Activated CD8-positive, alpha-beta T cell treated with anti-CD3 and anti-CD28 coated beads for 36 hours (primary cell): ENCODE data around the gene FHAD1. TPM values are rescaled to one million over a fixed set of nuclear protein-coding genes. Genes with fewer than 3 reads are reported as not detected.

Experiments
- ATAC-seq: fragments of 200-7000 bp; cut with Tn5 transposase; one replicate; pipeline ENCODE4 v1.10.0; 2021; ENCODE audit warnings: mild to moderate bottlenecking, moderate library complexity
- CTCF ChIA-PET: fragments of 350-600 bp; sonication (Branson Sonifier 250); formaldehyde crosslinking; loops from one replicate; lab custom pipeline; 2021; ENCODE audit warnings: antibody characterized with exemption; lab: Charles Lee
- POLR2A ChIA-PET: fragments of 350-600 bp; sonication (Branson Sonifier 250); formaldehyde crosslinking; loops from one replicate; lab custom pipeline; 2021; ENCODE audit warnings: antibody characterized with exemption; lab: Charles Lee
- DNase-seq: peaks from one replicate; pipeline ENCODE4 v3.0.0-alpha.2; 2020
- H3K27ac Mint-ChIP-seq: one replicate; pipeline ENCODE4 v1.8.0; 2021; ENCODE audit warnings: mild to moderate bottlenecking, mixed read lengths
- H3K27me3 Mint-ChIP-seq: one replicate; pipeline ENCODE4 v1.8.0; 2021; ENCODE audit warnings: mixed read lengths
- H3K36me3 Mint-ChIP-seq: one replicate; pipeline ENCODE4 v1.8.0; 2021; ENCODE audit warnings: low read depth, mixed read lengths
- H3K4me1 Mint-ChIP-seq: one replicate; pipeline ENCODE4 v1.8.0; 2021; ENCODE audit warnings: low read depth, mixed read lengths
- H3K4me3 Mint-ChIP-seq: one replicate; pipeline ENCODE4 v1.8.0; 2021; ENCODE audit warnings: mild to moderate bottlenecking, moderate library complexity, mixed read lengths
- H3K9me3 Mint-ChIP-seq: one replicate; pipeline ENCODE4 v1.8.0; 2021; ENCODE audit warnings: mixed read lengths
- CTCF ChIP-seq: fragments of 200-600 bp; IDR thresholded peaks from one replicate; pipeline ENCODE4 v1.8.0; 2022; ENCODE audit warnings: antibody characterized with exemption, mild to moderate bottlenecking
- intact Hi-C: fragments of 100-400 bp; cut with micrococcal nuclease; formaldehyde crosslinking; loops from one replicate; pipeline ENCODE4 v1.10.0; 2022
- total RNA-seq, 2 experiments: library from RNA; stranded (reverse); gene quantifications; one replicate each; pipeline ENCODE4 v1.2.3, GENCODE V29; 2021

FHAD1 gene
- total RNA-seq, 2 experiments from 2014 or later = 0.07 to 0.16 TPM

GRCh38 chr1:15207031-15207828 lies 39.8 kb upstream of the FHAD1 start:
- Mint-ChIP-seq H3K9me3 (no peaks in the 10 kb centered on the region), H3K36me3 (no peaks in the 10 kb centered on the region), H3K27me3 (peaks cover 9% of the 10 kb centered on the region), H3K4me3 (no peak overlapping the region), H3K27ac (no peak overlapping the region), H3K4me1 (no peaks in the 10 kb centered on the region)
- POLR2A ChIA-PET = no interaction called here
- intact Hi-C loops = no loop called here
- TF ChIP-seq CTCF = no peak
- CTCF ChIA-PET = no interaction called here
- DNase-seq = no peak
- ATAC-seq = no peak

GRCh38 chr1:15207829-15208429 lies 39.1 kb upstream of the FHAD1 start:
- no peak overlapping the region for H3K4me3 Mint-ChIP-seq
- H3K4me1 Mint-ChIP-seq = no peaks in the 10 kb centered on the region
- POLR2A ChIA-PET = no interaction called here
- CTCF ChIA-PET = interaction anchor here (1.4 kb wide), 1 partner anchor 97 kb away, joined by 3 read pairs; no protein-coding TSS in a partner anchor
- H3K36me3 Mint-ChIP-seq = no peaks in the 10 kb centered on the region
- TF ChIP-seq CTCF = no peak
- DNase-seq = no peak
- intact Hi-C loops = no loop called here
- no peaks in the 10 kb centered on the region for H3K9me3 Mint-ChIP-seq
- no peak for ATAC-seq
- no peak overlapping the region for H3K27ac Mint-ChIP-seq
- peaks cover 9% of the 10 kb centered on the region for H3K27me3 Mint-ChIP-seq

GRCh38 chr1:15210651-15211375 lies 36.2 kb upstream of the FHAD1 start:
- CTCF ChIA-PET = interaction anchor here (0.6 to 1.6 kb wide), 3 partner anchors 10 to 82 kb away, joined by 3 to 4 read pairs (median 4); no protein-coding TSS in a partner anchor
- POLR2A ChIA-PET = no interaction called here
- H3K27me3 Mint-ChIP-seq = peaks cover 9% of the 10 kb centered on the region

GRCh38 chr1:15211424-15211823 lies 35.6 kb upstream of the FHAD1 start:
- CTCF ChIA-PET = interaction anchor here (0.9 kb wide), 1 partner anchor 60 kb away, joined by 3 read pairs; no protein-coding TSS in a partner anchor
- intact Hi-C loops = no loop called here

More at GRCh38 chr1:15210651-15211375, 36.2 kb upstream of the FHAD1 start:
- ATAC-seq = no peak
- Mint-ChIP-seq H3K36me3 (no peaks in the 10 kb centered on the region), H3K4me1 (no peaks in the 10 kb centered on the region), H3K27ac (no peak overlapping the region), H3K4me3 (no peak overlapping the region), H3K9me3 (no peaks in the 10 kb centered on the region)
- no peak for TF ChIP-seq CTCF
- intact Hi-C loops = no loop called here
- no peak for DNase-seq

More at GRCh38 chr1:15211424-15211823, 35.6 kb upstream of the FHAD1 start:
- ATAC-seq (no peak), DNase-seq (no peak)
- no peaks in the 10 kb centered on the region for H3K4me1 Mint-ChIP-seq
- POLR2A ChIA-PET = no interaction called here
- H3K27ac Mint-ChIP-seq = no peak overlapping the region
- TF ChIP-seq CTCF = no peak
- peaks cover 8% of the 10 kb centered on the region for H3K27me3 Mint-ChIP-seq
- no peaks in the 10 kb centered on the region for H3K36me3 Mint-ChIP-seq
- no peak overlapping the region for H3K4me3 Mint-ChIP-seq
- no peaks in the 10 kb centered on the region for H3K9me3 Mint-ChIP-seq
